GM12801 (cell line): ENCODE results near the gene PPL.

Experiments used
- CTCF ChIP-seq: IDR thresholded peaks from one replicate; pipeline ENCODE4 v1.5.1; 2011; ENCODE audit warnings: control low read depth; ENCODE audit not compliant: insufficient read length; ENCODE audit errors: extremely low read depth

PPL gene

GRCh38 chr16:4865231-4865860 is 71.6 kb downstream of the PPL start:
- TF ChIP-seq CTCF = no peak

DNA sequence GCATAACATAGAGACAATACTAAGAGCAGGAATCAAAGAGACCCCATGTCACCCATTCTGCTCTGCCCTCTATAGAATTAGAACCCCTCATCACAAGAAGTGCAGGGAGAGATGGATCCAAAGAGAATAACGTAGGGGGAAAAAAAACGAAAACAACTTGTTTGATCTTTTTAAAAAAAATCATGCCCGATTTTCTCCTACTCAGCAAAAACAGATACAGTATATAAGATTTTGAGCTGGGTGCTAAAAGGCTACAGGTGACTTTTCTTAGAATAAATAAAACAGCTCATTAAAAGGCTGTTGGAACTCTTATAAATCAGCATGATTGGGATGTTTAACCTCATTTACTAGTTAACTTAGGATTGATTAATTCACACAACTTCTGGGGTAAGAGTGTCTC is 72.2 kb downstream of the PPL start:
- TF ChIP-seq CTCF = no peak

DNA sequence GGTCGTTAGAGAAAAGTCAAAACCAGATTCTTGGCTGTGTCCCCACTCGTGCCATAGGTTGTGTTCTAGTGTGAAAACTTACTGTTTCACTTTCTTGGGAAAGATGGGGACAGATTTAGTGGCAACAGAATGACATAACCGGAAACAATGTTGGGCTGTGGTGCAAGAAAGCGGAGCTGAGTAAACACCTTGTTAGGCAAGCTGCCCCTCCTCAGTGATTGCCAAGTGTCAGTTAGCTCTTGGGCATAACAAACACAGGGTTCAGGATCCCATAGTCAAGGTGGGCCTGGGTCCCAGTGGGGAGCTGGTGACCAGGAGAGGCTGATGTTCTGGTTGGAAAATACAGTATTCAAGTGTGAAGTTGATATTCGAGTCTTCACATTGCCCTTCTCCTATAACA is 74.3 kb downstream of the PPL start:
- no peak for TF ChIP-seq CTCF

DNA sequence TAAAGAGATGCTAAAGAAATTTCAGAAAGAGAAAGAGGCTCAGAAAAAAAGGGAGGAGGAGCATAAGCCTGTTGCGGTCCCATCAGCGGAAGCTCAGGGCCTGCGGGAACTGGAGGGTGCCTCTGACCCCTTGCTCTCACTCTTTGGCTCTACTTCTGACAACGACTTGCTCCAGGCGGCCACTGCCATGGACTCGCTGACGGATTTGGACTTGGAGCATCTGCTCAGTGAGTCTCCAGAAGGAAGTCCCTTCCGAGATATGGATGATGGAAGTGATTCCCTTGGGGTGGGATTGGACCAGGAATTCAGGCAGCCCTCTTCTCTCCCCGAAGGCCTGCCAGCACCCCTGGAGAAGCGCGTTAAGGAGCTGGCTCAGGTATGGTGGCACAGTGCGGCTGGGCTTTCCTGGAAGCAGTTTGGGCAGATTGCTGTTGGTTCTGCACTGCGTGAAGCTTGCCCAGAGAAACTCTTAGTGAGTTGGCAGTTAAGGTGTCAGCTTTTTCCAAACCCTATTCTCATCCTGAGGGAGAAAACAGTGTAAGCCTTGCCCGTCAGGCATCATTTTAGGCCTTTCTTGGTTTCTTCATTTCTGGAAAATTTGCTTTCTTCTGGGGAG is 76.1 kb downstream of the PPL start:
- no peak for TF ChIP-seq CTCF

- TF ChIP-seq CTCF = no peak
Measured at GRCh38 chr16:4859900-4860255, 77.1 kb downstream of the PPL start.

DNA sequence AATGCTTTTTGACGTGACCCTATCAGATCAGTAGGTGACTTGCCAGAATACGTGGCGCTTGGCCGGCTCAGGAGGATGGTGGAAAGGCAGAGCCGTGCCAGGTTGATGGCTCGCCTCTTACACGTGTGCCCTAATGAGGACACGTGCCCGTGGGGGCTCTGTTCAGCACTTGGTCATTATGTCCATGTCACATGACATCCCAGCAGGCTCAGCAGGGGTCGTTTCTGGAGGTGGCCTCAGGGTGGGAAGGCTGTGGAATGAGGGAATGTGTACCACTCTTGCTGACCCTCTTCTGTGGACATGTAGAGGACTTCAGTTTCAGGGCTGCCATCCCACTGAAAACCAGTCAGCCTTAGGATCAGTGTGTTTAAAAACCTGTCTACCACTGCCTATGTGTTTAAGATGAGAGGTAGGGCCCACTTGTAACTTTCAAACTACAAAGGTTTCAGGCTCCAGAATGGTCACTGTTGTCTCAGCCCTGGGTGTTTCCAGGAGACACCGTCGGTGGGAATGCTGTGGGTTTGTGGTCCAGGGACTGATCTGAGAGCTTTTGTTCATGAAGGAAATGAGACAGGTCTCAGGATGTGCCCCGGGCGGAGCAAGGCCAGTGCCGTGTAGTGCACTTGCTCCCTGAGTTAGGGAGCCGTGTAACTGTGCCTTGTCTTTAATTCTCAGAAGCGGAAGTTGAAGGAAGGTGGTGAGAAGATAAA is 77.6 kb downstream of the PPL start:
- TF ChIP-seq CTCF = no peak

- TF ChIP-seq CTCF = no peak
Measured at GRCh38 chr16:4855804-4856203, 81.1 kb downstream of the PPL start.
